Measurements from ENCODE around the gene DENND2D.
"Not testable (repeated sequence)": the region's sequence is repeated elsewhere in the genome, so short reads cannot be mapped to it uniquely, and the experiment has no call there.

DENND2D gene

GRCh38 chr1:111227434-111227833, 27.0 kb upstream of the DENND2D start, which contains the start of gene CHI3L2:
Gene CHI3L2 (plus strand): TSS chr1:111227713. CDS start chr1:111227730, 17 bp downstream.
- Mint-ChIP-seq H3K4me3 (peak within 1 kb of the TSS; percentile 63), H3K36me3 (peaks cover 2% of the 10 kb centered on the region), H3K9me3 (no peaks in the 10 kb centered on the region), H3K4me1 (peaks cover 90% of the 10 kb centered on the region), H3K27ac (peak within 1 kb of the TSS; percentile 73), H3K27me3 (no peaks in the 10 kb centered on the region)

- H3K9me3 Mint-ChIP-seq = no peaks in the 10 kb centered on the region
- H3K36me3 Mint-ChIP-seq = no peaks in the 10 kb centered on the region
- H3K4me3 Mint-ChIP-seq = peak overlapping the region; percentile 85
- no peaks in the 10 kb centered on the region for H3K27me3 Mint-ChIP-seq
- peaks cover 90% of the 10 kb centered on the region for H3K4me1 Mint-ChIP-seq
- H3K27ac Mint-ChIP-seq = peak overlapping the region; percentile 95
These were observed 25.4 kb upstream of the DENND2D start for GRCh38 chr1:111225717-111226400.

- Mint-ChIP-seq H3K36me3 (no peaks in the 10 kb centered on the region), H3K9me3 (no peaks in the 10 kb centered on the region), H3K27ac (peak overlapping the region; percentile 95), H3K4me3 (peak overlapping the region; percentile 85), H3K4me1 (peaks cover 93% of the 10 kb centered on the region), H3K27me3 (no peaks in the 10 kb centered on the region)
These were observed 24.6 kb upstream of the DENND2D start for GRCh38 chr1:111225091-111225490.

GRCh38 chr1:111223126-111223685, 22.8 kb upstream of the DENND2D start:
- H3K27me3 Mint-ChIP-seq = no peaks in the 10 kb centered on the region
- no peaks in the 10 kb centered on the region for H3K36me3 Mint-ChIP-seq
- peaks cover 96% of the 10 kb centered on the region for H3K4me1 Mint-ChIP-seq
- H3K27ac Mint-ChIP-seq = peak overlapping the region; percentile 100
- peak overlapping the region; percentile 87 for H3K4me3 Mint-ChIP-seq
- peaks cover 1% of the 10 kb centered on the region for H3K9me3 Mint-ChIP-seq

DNA sequence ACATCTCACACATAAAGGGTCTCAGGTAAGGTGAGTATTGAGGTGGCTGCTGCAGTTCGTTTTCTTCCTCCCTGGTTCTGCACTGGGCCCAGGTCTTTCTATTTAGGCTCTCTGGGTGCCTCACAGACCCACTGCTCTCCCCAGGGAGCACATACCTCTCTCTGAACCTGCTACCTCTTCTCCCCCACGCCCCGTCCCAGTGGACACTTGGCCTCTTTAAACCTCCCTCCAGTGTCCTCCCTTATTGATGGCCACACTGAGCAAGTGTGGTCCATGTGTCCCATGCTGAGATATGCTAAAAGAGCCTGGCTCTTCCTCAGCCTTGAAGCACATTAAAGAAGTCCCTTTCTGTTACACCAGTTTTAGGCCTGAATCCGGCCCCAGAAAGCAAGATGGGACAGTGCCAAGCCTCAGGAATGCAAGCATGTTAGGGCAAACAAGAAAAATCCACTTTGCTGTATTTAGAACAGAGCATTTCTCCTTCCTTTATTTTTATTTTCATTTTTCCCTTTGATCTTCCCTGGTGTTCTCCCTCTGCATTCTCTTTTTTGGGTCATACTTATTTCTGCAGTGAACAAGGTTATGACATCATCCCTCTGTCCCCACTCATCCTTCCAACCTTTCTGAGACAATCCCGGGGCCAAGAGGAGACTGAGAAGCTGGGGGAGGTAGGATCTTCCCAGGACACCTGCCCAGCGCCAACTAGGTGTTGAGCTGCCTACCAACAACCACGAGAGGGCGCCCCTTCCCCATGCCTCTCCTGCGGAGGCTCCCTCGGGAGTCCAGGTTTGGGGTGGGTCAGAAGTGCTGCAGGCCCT, 22.1 kb upstream of the DENND2D start:
- H3K4me3 Mint-ChIP-seq = peak overlapping the region; percentile 87
- H3K9me3 Mint-ChIP-seq = peaks cover 8% of the 10 kb centered on the region
- peaks cover 96% of the 10 kb centered on the region for H3K4me1 Mint-ChIP-seq
- peak overlapping the region; percentile 100 for H3K27ac Mint-ChIP-seq
- H3K27me3 Mint-ChIP-seq = no peaks in the 10 kb centered on the region
- H3K36me3 Mint-ChIP-seq = no peaks in the 10 kb centered on the region

GRCh38 chr1:111221633-111222291, 21.3 kb upstream of the DENND2D start:
- no peaks in the 10 kb centered on the region for H3K36me3 Mint-ChIP-seq
- H3K27ac Mint-ChIP-seq = peak overlapping the region; percentile 100
- peaks cover 16% of the 10 kb centered on the region for H3K9me3 Mint-ChIP-seq

GRCh38 chr1:111221276-111221632, 20.8 kb upstream of the DENND2D start:
- peaks cover 96% of the 10 kb centered on the region for H3K4me1 Mint-ChIP-seq
- H3K27me3 Mint-ChIP-seq = no peaks in the 10 kb centered on the region
- peak overlapping the region; percentile 87 for H3K4me3 Mint-ChIP-seq
- H3K9me3 Mint-ChIP-seq = peaks cover 17% of the 10 kb centered on the region
- H3K36me3 Mint-ChIP-seq = no peaks in the 10 kb centered on the region
- peak overlapping the region; percentile 100 for H3K27ac Mint-ChIP-seq

More at GRCh38 chr1:111221633-111222291, 21.3 kb upstream of the DENND2D start:
- Mint-ChIP-seq H3K27me3 (no peaks in the 10 kb centered on the region), H3K4me3 (peak overlapping the region; percentile 87), H3K4me1 (peaks cover 96% of the 10 kb centered on the region)

GRCh38 chr1:111220302-111220890, 19.9 kb upstream of the DENND2D start:
- H3K4me3 Mint-ChIP-seq = peak overlapping the region; percentile 87
- H3K36me3 Mint-ChIP-seq = no peaks in the 10 kb centered on the region
- H3K9me3 Mint-ChIP-seq = peaks cover 17% of the 10 kb centered on the region
- H3K27ac Mint-ChIP-seq = peak overlapping the region; percentile 92
- H3K27me3 Mint-ChIP-seq = no peaks in the 10 kb centered on the region
- peaks cover 96% of the 10 kb centered on the region for H3K4me1 Mint-ChIP-seq

- Mint-ChIP-seq H3K27ac (peak overlapping the region; percentile 98), H3K4me1 (peaks cover 96% of the 10 kb centered on the region), H3K36me3 (no peaks in the 10 kb centered on the region), H3K27me3 (no peaks in the 10 kb centered on the region), H3K9me3 (peaks cover 17% of the 10 kb centered on the region), H3K4me3 (peak overlapping the region; percentile 80)
These were observed 19.3 kb upstream of the DENND2D start for GRCh38 chr1:111219557-111220286.

DNA sequence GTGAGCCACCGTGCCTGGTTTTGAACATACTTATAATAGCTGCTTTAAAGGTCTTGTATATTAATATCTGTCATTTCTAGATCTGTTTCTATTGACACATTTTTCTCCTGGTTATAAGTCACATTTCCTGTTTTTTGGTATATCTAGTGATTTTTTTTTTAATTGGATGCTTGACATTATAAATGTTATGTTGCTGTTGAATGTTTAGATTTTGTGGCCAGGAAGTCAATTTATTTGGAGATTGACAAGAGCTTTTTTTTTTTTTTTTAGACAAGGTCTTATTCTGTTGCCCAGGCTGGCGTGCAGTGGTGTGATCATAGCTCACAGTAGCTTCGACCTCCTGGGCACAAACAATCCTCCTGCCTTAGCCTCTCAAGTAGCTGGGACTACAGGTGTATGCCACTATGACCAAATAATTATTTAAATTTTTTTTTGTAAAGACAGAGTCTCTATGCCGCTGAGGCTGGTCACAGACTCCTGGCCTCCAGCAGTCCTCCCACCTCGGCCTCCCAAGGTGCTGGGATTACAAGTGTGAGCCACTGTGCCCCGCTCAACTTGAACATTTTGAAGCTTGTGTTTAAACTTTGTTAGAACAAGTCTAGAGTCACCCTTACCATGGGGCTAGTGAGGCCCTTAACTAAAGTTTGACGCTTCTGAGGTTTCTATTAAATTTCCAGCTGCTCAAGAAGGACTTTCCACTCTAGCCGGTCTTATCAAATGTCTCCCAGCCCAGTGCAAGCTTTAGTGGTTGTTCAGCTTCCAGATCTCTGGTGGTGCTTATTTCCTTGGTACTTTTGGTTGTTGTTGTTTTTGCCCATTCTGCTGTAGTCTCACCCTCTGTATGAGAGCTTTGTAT, 18.5 kb upstream of the DENND2D start:
- peak overlapping the region; percentile 98 for H3K27ac Mint-ChIP-seq
- peaks cover 17% of the 10 kb centered on the region for H3K9me3 Mint-ChIP-seq
- H3K27me3 Mint-ChIP-seq = no peaks in the 10 kb centered on the region
- H3K36me3 Mint-ChIP-seq = no peaks in the 10 kb centered on the region
- H3K4me1 Mint-ChIP-seq = peaks cover 96% of the 10 kb centered on the region
- peak overlapping the region; percentile 80 for H3K4me3 Mint-ChIP-seq

GRCh38 chr1:111217183-111217910, 16.9 kb upstream of the DENND2D start:
- Mint-ChIP-seq H3K27me3 (no peaks in the 10 kb centered on the region), H3K4me1 (peaks cover 99% of the 10 kb centered on the region), H3K4me3 (peak overlapping the region; percentile 60), H3K36me3 (no peaks in the 10 kb centered on the region), H3K27ac (peak overlapping the region; percentile 97), H3K9me3 (peaks cover 17% of the 10 kb centered on the region)

DNA sequence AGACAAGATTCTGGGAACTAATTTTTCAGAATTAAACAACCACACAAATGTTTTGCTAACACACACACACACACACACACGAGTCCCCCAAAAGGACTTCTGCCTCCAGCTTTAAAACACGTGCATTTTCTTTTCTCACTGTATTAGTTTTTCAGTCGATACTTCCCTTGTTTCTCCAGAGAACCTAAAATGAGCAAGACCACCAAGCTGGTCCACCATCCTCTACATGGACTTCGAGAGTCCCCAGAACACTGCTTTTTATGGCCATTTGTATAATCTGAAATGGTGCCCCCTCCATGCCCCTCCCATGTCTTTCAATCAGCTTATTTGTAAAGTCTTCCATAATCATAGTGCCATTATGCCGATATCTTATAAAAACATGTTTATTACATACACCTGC, 16.3 kb upstream of the DENND2D start:
- Mint-ChIP-seq H3K4me3 (peak overlapping the region; percentile 60), H3K36me3 (no peaks in the 10 kb centered on the region), H3K4me1 (peaks cover 99% of the 10 kb centered on the region), H3K27me3 (no peaks in the 10 kb centered on the region), H3K27ac (peak overlapping the region; percentile 97), H3K9me3 (peaks cover 17% of the 10 kb centered on the region)

GRCh38 chr1:111215285-111215684, 14.8 kb upstream of the DENND2D start:
- not testable (repeated sequence) for H3K36me3 Mint-ChIP-seq, H3K27me3 Mint-ChIP-seq
- Mint-ChIP-seq H3K4me3 (peak overlapping the region; percentile 76), H3K4me1 (peaks cover 94% of the 10 kb centered on the region), H3K9me3 (peaks cover 17% of the 10 kb centered on the region), H3K27ac (peak overlapping the region; percentile 97)

Measured in activated naive CD4-positive, alpha-beta T cell treated with anti-CD3 and anti-CD28 coated beads, Interleukin-2, amount 50 U/mL, for 24 hours (primary cell).